Esophagus muscularis mucosa (tissue), 4 donors: ENCODE results near the gene MNAT1.

Source experiments
- CTCF ChIP-seq, 3 experiments: fragments of 200-600 bp in 2 of 3; fragments of 450-650 bp in 1 of 3; sonication (generic) in 2 of 3; IDR thresholded peaks; one replicate each; pipeline ENCODE4 v1.5.1; 2017 to 2019; ENCODE audit warnings: antibody characterized with exemption in 3 of 3, mild to moderate bottlenecking in 2 of 3, moderate library complexity in 1 of 3
- EP300 ChIP-seq: sonication (generic); formaldehyde crosslinking; IDR thresholded peaks from one replicate; pipeline ENCODE4 v1.6.1; 2017; ENCODE audit warnings: antibody characterized with exemption
- POLR2A ChIP-seq: fragments of 450-650 bp; IDR thresholded peaks from one replicate; pipeline ENCODE4 v1.6.1; 2017; ENCODE audit warnings: antibody characterized with exemption, moderate library complexity, mild to moderate bottlenecking, low read depth

- TF ChIP-seq POLR2A, result no peak
- TF ChIP-seq CTCF (IDR thresholded peaks at IDR 0.05), result no peak
- no peak for TF ChIP-seq EP300
These were observed 82.6 kb downstream of the MNAT1 start for GRCh38 chr14:60817113-60817512.
